ENCODE data around the gene ISG20.
"Not testable (repeated sequence)": the region's sequence is repeated elsewhere in the genome, so short reads cannot be mapped to it uniquely, and the experiment has no call there.

ISG20 gene

GRCh38 chr15:88630141-88630721 is 8.6 kb upstream of the ISG20 start:
- DNase-seq (ENCODE audit: extremely low read depth, insufficient read length), result no peak
- Histone ChIP-seq H3K36me3 (ENCODE audit: control insufficient read depth, insufficient read depth, low read length) (peaks cover 56% of the 10 kb centered on the region), H3K4me3 (replicated peaks; ENCODE audit: low read depth, low read length) (no peak overlapping the region), H3K27me3 (replicated peaks; ENCODE audit: control insufficient read depth, insufficient read depth, low read length) (no peaks in the 10 kb centered on the region)
- TF ChIP-seq CTCF (IDR thresholded peaks at IDR 0.05; ENCODE audit: insufficient read depth, low read length, poor library complexity, severe bottlenecking), result no peak

GRCh38 chr15:88630798-88631463 is 7.9 kb upstream of the ISG20 start:
- DNase-seq (ENCODE audit: extremely low read depth, insufficient read length), result no peak
- no peak for TF ChIP-seq CTCF (IDR thresholded peaks at IDR 0.05; ENCODE audit: insufficient read depth, low read length, poor library complexity, severe bottlenecking)
- no peak overlapping the region for H3K4me3 ChIP-seq (replicated peaks; ENCODE audit: low read depth, low read length)
- H3K27me3 ChIP-seq (replicated peaks; ENCODE audit: control insufficient read depth, insufficient read depth, low read length), result no peaks in the 10 kb centered on the region
- peaks cover 57% of the 10 kb centered on the region for H3K36me3 ChIP-seq (ENCODE audit: control insufficient read depth, insufficient read depth, low read length)

- TF ChIP-seq CTCF (IDR thresholded peaks at IDR 0.05; ENCODE audit: insufficient read depth, low read length, poor library complexity, severe bottlenecking), result no peak
- H3K36me3 ChIP-seq (ENCODE audit: control insufficient read depth, insufficient read depth, low read length), result peaks cover 54% of the 10 kb centered on the region
- DNase-seq (ENCODE audit: extremely low read depth, insufficient read length), result no peak
- H3K27me3 ChIP-seq (replicated peaks; ENCODE audit: control insufficient read depth, insufficient read depth, low read length), result no peaks in the 10 kb centered on the region
- H3K4me3 ChIP-seq (replicated peaks; ENCODE audit: low read depth, low read length), result no peak overlapping the region
Measured at GRCh38 chr15:88631464-88632028, 7.3 kb upstream of the ISG20 start.

GRCh38 chr15:88632797-88633196 is 6.0 kb upstream of the ISG20 start:
- not testable (repeated sequence) for H3K4me3 ChIP-seq (replicated peaks; ENCODE audit: low read depth, low read length); H3K27me3 ChIP-seq (replicated peaks; ENCODE audit: control insufficient read depth, insufficient read depth, low read length); DNase-seq (ENCODE audit: extremely low read depth, insufficient read length)
- peaks cover 49% of the 10 kb centered on the region for H3K36me3 ChIP-seq (ENCODE audit: control insufficient read depth, insufficient read depth, low read length)

- Histone ChIP-seq H3K4me3 (replicated peaks; ENCODE audit: low read depth, low read length) (no peak overlapping the region), H3K27me3 (replicated peaks; ENCODE audit: control insufficient read depth, insufficient read depth, low read length) (no peaks in the 10 kb centered on the region), H3K36me3 (ENCODE audit: control insufficient read depth, insufficient read depth, low read length) (peaks cover 34% of the 10 kb centered on the region)
- TF ChIP-seq CTCF (IDR thresholded peaks at IDR 0.05; ENCODE audit: insufficient read depth, low read length, poor library complexity, severe bottlenecking), result no peak
- no peak for DNase-seq (ENCODE audit: extremely low read depth, insufficient read length)
Measured at GRCh38 chr15:88634449-88634848, 4.4 kb upstream of the ISG20 start.

- no peak for TF ChIP-seq CTCF (IDR thresholded peaks at IDR 0.05; ENCODE audit: insufficient read depth, low read length, poor library complexity, severe bottlenecking)
- no peak overlapping the region for H3K4me3 ChIP-seq (replicated peaks; ENCODE audit: low read depth, low read length)
- no peaks in the 10 kb centered on the region for H3K27me3 ChIP-seq (replicated peaks; ENCODE audit: control insufficient read depth, insufficient read depth, low read length)
- H3K36me3 ChIP-seq (ENCODE audit: control insufficient read depth, insufficient read depth, low read length), result peaks cover 26% of the 10 kb centered on the region
- no peak for DNase-seq (ENCODE audit: extremely low read depth, insufficient read length)
Measured at GRCh38 chr15:88635318-88635717, 3.5 kb upstream of the ISG20 start.

All from GM06990 (cell line).